OCI-LY1 (cell line): ENCODE data around the gene MMP23B.
A peak's percentile ranks its signal among the peaks of the same experiment; 100 is the strongest.

Experiments
- CTCF ChIP-seq: fragments of 200-600 bp; sonication (generic), shearing (Covaris generic); IDR thresholded peaks from 2 replicates; pipeline ENCODE4 v1.5.1; 2017; ENCODE audit warnings: mild to moderate bottlenecking, antibody characterized with exemption, low read length, moderate library complexity, mixed read lengths
- EZH2 ChIP-seq: fragments of 200-600 bp; sonication (generic), shearing (Covaris generic); IDR thresholded peaks from 2 replicates; pipeline ENCODE4 v1.8.0; 2017; ENCODE audit warnings: borderline replicate concordance, mixed run types, mild to moderate bottlenecking, antibody characterized with exemption, low read length, moderate library complexity, mixed read lengths

GRCh38 chr1:1619917-1620361, 12.0 kb upstream of the MMP23B start:
- TF ChIP-seq CTCF = peak; percentile 59
- no peak for TF ChIP-seq EZH2
